HG02798 (cell line): ENCODE measurements around the gene JADE2.

Experiments used
- ATAC-seq: cut with Tn5 transposase; IDR thresholded peaks from one replicate; pipeline ENCODE4 v1.9.1; 2021; ENCODE audit warnings: mild to moderate bottlenecking; ENCODE audit not compliant: unreplicated experiment, poor library complexity

Gene JADE2

GRCh38 chr5:134565791-134566740 lies 40.6 kb downstream of the JADE2 start:
- no peak for ATAC-seq

GRCh38 chr5:134566741-134567221 lies 41.3 kb downstream of the JADE2 start:
- ATAC-seq: no peak

GRCh38 chr5:134567641-134568336 lies 42.3 kb downstream of the JADE2 start:
- no peak for ATAC-seq

- ATAC-seq: no peak
Measured at GRCh38 chr5:134568337-134568700, 42.8 kb downstream of the JADE2 start.

GRCh38 chr5:134568761-134569695 lies 43.6 kb downstream of the JADE2 start:
- ATAC-seq: no peak

- no peak for ATAC-seq
Measured at GRCh38 chr5:134569758-134570364, 44.4 kb downstream of the JADE2 start.

- no peak for ATAC-seq
Measured at GRCh38 chr5:134570365-134570758, 44.9 kb downstream of the JADE2 start.

- ATAC-seq: no peak
Measured at GRCh38 chr5:134570886-134571285, 45.4 kb downstream of the JADE2 start.

- no peak for ATAC-seq
Measured at GRCh38 chr5:134571693-134572405, 46.4 kb downstream of the JADE2 start.

- no peak for ATAC-seq
Measured at GRCh38 chr5:134572811-134573210, 47.3 kb downstream of the JADE2 start.

- ATAC-seq: no peak
Measured at GRCh38 chr5:134574521-134574920, 49.1 kb downstream of the JADE2 start.

- no peak for ATAC-seq
Measured at GRCh38 chr5:134575316-134575715, 49.8 kb downstream of the JADE2 start.

GRCh38 chr5:134576386-134577021 lies 51.0 kb downstream of the JADE2 start:
- no peak for ATAC-seq

- ATAC-seq: no peak
Measured at GRCh38 chr5:134577022-134577795, 51.7 kb downstream of the JADE2 start.

GRCh38 chr5:134577796-134578577 lies 52.5 kb downstream of the JADE2 start:
- ATAC-seq: no peak

- ATAC-seq: no peak
Measured at GRCh38 chr5:134578578-134579283, 53.3 kb downstream of the JADE2 start.

- no peak for ATAC-seq
Measured at GRCh38 chr5:134579284-134579771, 53.9 kb downstream of the JADE2 start.
